HG03159 (cell line): ENCODE data around the gene RASGRF1.
"Not testable (repeated sequence)": the region's sequence is repeated elsewhere in the genome, so short reads cannot be mapped to it uniquely, and the experiment has no call there.

Source experiments
- ATAC-seq: cut with Tn5 transposase; IDR thresholded peaks from one replicate; pipeline ENCODE4 v1.9.1; 2021; ENCODE audit warnings: mild to moderate bottlenecking, moderate library complexity; ENCODE audit not compliant: unreplicated experiment

Gene RASGRF1

GRCh38 chr15:78938658-78939488 lies 151.7 kb downstream of the RASGRF1 start:
- ATAC-seq, result peak; percentile 58

DNA sequence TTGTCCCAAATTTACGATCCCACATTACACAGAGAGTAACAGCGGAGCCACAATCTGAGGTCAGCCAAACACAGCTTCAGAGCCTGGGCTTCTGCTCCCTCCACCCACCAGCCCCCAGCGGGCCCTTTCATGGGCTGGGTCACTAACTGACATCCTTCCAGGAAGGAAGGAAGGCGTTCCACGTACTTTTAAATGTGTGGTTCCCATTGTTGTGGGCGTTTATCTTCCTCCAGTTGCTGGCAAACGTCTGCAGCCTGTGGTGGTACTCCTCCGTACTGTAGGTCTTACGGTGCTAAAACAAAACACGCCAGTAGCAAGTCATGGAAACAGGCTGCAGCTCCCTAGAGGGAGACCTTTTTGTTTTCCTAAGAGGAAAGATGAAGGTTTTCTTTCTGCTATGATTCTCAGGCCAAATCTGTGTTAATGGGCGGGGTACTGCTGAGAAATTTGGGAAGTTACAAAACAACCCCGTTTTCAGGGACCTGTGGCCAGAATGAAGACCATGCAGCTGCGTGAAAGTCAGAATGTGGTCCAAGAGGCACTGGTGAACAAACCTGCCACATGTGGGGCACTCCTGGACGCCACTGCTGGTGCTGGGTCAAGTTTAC lies 153.3 kb downstream of the RASGRF1 start:
- ATAC-seq, result no peak

DNA sequence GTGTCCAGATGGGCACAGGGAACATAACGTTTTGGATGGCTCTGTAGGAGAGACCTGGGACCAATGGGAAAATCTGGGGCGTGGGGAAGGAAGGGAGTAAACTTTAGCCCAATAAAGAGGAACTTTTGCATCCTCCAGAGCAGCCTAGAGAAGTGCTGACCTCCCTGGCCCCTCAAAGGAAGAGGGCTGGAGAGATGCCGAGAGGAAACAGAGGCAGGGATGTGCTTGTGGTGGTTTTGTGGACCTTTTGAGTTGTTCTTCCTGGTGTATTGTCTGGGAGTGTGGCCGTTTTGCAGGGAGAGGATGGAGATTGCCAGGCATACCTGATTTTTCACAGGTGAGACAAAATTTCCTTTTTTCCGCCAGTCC lies 155.9 kb downstream of the RASGRF1 start:
- no peak for ATAC-seq

DNA sequence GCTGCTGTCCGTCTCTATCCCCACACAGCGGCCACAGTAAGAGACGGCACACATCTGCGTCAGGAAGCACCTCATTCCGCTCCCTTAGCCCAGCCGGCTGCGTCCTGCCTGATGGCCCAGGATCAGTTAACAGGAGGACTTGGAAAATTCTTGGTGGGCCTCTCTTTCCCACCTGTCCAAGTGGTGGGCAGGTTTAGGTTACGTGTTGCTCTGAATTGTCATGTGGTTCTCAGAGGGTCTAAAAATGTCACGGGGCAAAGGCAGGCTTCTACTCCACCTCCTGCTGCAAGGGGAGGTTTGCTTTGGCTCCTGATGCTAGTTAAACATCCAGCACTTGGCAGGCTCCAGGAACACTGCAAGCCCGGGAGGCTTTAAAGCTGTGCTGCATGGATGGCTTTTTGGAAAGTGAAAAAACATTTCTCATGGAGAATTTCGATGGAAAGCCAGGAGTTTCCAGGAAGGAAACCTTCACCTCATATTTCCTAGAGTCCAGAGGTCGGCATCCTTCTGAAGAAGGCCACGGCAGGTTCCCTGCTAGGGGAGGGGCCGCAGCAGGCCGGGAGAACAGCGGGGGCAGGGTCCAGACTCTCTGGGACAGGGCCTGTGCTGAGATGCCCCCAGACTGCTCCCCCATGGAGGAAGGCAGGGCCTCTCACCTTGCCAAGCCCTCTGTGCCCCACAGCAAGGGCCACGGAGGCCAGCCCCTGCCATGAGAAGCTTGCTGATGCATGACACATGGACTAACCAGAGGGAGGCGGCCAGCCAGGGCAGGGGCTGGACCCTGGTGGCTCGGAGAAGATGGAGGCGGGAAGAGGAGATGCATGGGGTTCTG lies 156.5 kb downstream of the RASGRF1 start:
- no peak for ATAC-seq

- no peak for ATAC-seq
Observed at GRCh38 chr15:78933187-78933822, 157.3 kb downstream of the RASGRF1 start.

GRCh38 chr15:78932258-78932808 lies 158.2 kb downstream of the RASGRF1 start:
- ATAC-seq, result no peak

GRCh38 chr15:78931439-78932257 lies 158.9 kb downstream of the RASGRF1 start:
- ATAC-seq, result no peak

DNA sequence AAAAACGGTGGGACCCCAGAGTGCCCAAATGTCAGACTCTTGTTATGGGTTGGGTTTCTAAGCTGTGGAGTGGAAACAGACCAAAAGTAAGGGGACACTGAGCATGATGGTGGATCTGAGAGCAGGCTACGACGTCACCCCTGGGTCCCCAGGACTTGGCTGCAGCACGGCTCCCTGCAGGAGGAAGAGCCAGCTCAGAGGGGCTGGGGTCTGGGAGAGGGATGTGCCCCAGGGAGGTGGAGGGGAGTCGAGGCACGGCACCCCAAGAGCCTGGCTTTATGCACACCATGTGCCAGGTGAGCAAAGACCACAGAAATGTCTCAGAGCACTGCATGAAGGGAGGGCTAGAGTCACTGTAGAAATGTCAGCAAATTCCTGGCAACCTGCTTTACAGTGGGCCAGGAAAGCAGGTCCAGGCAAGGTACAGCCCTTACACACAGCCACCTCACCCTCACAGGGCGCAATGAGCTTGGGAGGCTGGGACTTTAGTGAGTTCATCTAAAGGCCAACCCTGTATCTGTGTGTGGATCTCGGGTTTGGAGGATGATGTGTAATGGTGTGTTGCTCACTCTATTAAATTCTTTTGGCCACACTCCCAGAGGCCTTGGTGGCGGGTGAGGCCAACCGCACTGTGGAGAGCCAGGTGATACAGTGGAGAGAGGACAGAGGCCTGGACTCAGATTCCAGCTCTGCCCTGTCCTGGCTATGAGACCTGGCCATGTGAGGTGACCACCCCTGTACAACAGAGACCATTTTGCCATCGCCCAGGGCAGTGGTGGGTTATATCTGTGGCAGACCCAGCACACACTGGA lies 159.8 kb downstream of the RASGRF1 start:
- ATAC-seq, result no peak

DNA sequence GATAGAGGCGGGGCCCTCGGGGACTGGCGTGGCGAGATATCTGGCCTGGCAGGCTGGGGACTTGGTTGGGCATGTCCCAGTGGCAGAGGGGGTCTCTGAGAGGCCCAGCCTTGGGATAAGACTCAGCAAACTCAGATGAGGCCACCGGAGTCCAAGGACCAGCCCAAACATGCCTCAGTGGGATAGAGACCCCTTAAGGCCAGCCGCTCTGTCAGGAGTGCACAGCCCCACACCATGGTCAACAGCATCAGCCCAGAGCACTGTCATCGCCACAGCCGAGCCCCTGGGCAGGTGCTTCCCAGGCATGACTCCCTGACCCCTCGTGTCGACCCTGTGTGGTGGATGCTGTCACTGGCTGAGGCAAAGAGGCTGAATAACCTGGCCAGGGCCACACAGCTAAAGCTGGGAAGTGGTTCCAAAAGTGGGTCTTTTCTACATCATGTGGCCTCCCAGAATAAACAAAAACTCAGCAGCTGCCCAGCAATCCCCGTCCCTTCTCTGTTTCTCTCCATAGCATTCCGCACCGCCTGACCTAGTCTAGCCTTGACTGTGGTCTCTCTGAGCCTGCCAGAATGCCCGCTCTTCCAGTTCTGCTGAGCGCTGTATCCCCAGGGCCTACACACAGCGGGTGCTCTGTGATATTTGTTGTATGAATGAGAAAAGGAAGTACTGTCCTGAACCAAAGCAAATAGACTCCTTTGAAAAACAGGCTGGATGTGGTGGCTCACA lies 160.9 kb downstream of the RASGRF1 start:
- ATAC-seq, result no peak

DNA sequence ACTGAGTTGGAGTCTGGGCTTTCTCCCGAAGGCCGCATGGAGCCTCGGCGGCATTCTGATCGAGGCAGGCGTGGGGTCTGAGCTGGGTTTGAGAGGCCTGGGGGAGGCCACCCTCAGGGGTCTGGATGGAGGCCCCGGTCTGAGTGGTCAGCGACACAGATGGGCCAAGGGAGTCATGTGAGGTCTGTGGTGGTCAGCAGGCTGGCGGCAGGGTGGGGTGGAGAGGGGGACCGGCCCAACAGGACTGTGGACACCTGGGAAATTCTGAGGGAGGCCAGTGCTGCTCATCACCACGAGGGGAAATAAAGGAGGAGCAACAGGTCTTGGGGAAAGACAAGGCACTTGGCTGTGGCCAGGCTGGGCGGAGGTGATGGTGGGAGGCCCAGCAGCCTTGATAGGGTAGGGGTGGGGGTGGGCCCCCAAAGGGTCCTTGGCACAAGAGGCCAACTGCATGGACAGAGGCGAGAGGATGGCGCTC lies 161.9 kb downstream of the RASGRF1 start:
- ATAC-seq, result no peak

- ATAC-seq, result not testable (repeated sequence)
Observed at GRCh38 chr15:78928176-78928575, 162.4 kb downstream of the RASGRF1 start.

GRCh38 chr15:78927077-78927790 lies 163.3 kb downstream of the RASGRF1 start:
- no peak for ATAC-seq

DNA sequence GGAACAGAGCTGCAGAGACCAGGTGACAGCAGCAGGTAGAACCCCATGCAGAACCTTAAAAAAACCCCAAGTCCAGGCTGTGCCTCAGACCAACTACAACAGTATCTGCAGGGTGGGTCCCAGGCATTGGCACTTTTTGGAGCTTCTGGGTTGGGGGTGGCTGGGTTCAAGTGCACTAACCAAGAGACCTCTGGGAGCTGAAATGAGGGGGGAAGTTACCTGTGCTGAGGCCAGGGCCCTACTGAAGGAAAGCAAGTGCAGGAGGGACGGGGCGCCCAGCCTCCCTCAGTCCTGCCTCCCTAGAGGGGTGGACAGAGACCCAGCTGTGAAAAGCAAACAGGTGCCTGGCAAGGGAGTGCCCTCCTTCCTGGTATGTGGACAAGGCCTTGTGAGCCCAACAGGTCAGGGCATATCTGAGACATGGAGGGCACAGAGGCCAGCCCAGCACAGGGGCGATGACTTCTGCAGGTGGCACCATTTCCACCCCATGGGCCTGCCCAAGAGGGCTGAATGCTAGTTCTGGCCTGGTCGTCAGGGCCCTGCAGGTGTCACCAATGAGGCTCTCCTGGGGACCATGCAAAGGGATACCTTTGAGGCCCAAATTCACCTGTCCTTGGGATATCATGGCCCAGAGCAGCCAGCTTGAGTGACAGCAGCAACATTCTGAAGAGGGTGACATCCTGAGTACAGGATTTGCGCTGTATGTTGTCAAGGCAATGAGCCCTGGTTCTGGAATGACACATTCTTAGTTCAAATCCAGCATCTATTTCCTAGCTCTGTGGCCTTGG lies 164.4 kb downstream of the RASGRF1 start:
- no peak for ATAC-seq

- ATAC-seq, result no peak
Observed at GRCh38 chr15:78925076-78925624, 165.4 kb downstream of the RASGRF1 start.

GRCh38 chr15:78923480-78924360 lies 166.9 kb downstream of the RASGRF1 start:
- no peak for ATAC-seq

DNA sequence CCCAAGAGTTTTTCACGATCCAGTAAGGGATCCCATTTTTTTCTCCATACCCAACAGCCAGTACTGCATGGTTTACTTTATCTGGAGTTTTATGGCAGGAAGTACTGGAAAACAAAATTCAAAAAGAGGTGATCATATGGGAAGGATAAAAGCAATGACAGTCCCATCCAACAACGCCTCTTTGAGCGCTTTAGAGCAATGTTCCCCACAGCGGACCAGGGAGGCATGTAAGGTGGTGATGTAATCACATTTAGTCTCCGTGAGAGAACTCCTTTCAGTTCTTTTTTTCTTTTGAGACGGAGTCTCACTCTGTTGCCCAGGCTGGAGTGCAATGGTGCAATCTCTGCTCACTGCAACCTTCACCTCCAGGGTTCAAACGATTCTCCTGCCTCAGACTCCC lies 167.6 kb downstream of the RASGRF1 start:
- no peak for ATAC-seq
